ENCODE data around the gene ACIN1.

ACIN1 gene

DNA sequence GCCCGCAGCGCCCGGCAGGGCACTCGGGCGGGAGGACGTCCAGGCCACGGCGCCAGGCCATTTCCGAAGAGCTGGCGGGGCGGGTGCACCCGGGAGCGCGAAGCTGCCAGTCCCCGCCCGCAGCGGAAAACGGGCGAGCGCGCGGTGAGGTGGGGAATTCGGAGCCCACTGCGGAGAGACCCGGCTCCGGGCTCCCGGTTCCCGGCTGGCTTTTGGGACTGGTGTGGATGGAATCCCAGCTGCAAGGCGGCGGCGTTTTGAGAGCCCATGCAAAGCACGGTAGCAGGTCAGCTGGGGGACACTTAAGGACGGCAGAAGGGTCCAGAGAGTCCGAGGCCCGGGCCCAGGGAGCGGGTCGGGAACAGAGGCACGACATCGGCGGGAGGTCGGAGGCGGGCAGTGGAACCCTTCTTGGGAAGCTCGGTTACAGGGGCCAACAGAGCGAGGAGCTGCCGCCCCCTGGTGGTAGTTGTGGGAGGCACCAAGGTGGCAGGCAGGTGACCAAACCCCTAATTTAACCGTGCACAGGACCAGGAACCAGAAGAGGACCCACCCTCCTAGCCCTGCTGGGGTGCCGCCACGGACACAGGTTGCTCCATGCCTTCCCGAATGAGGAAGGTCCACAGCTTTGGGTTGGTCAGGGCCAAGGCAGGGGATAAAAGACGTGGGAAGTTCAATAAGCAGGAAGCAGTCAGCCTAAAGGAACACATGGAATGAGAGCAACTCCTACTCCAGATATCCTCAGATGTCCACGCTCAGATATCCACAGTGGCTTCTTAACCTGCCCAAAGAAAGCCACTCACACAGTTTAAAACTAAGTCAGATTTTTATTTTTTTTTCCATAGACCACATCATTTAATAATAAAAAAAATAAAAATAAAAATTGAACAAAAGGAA is 36.9 kb downstream of the ACIN1 start:
- peak; percentile 86 for DNase-seq (ENCODE audit: low spot score)

GRCh38 chr14:23056956-23057756 is 37.8 kb downstream of the ACIN1 start, which contains the start of gene CDH24:
TSS of gene CDH24 (minus strand) at chr14:23057520. CDS start at chr14:23055733, 1,787 bp downstream.
- peak; percentile 51 for DNase-seq (ENCODE audit: low spot score)

DNA sequence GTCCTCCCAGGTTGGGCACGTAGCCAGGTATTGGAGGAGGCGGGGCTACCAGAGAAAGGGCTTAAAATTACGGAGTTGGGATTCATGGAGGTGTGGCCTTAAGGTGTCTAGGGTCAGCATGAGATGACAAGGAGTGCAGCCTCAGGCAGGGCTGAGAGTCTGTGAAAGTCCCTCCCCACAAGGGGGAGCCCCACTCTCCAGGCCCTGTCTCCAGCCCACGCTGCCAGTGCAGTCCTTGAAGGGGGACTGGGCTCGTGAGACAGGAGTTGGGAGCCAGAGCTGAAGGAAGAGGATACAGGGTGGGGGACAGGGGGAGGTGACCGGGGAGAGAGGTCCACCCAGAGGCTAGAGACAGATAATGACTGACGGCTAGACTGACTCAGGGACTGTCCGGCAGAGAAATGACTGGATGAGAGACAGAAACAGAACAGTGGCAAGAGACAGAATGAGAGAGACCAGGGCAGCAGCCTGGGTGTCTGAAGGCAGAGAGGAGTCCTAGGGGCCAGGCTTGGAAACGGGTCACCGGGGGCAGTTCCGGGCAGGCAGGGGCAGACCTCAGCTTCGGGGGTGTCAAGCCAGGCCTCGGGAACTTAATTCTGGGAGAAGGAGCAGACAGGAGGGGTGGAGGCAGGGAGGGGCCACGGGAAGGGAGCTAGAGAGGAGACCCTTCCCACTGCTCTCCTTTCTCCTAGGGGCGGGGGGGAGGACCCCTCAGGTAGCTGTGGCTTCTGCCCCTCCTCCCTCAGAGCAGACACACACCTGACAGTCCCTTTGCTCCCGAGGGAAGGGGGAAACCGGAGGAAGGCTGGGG is 38.6 kb downstream of the ACIN1 start:
- peak; percentile 74 for DNase-seq (ENCODE audit: low spot score)

GRCh38 chr14:23055621-23056144 is 39.3 kb downstream of the ACIN1 start:
- no peak for DNase-seq (ENCODE audit: low spot score)

- DNase-seq (ENCODE audit: low spot score) = no peak
These were observed 39.8 kb downstream of the ACIN1 start for GRCh38 chr14:23055147-23055550.

DNA sequence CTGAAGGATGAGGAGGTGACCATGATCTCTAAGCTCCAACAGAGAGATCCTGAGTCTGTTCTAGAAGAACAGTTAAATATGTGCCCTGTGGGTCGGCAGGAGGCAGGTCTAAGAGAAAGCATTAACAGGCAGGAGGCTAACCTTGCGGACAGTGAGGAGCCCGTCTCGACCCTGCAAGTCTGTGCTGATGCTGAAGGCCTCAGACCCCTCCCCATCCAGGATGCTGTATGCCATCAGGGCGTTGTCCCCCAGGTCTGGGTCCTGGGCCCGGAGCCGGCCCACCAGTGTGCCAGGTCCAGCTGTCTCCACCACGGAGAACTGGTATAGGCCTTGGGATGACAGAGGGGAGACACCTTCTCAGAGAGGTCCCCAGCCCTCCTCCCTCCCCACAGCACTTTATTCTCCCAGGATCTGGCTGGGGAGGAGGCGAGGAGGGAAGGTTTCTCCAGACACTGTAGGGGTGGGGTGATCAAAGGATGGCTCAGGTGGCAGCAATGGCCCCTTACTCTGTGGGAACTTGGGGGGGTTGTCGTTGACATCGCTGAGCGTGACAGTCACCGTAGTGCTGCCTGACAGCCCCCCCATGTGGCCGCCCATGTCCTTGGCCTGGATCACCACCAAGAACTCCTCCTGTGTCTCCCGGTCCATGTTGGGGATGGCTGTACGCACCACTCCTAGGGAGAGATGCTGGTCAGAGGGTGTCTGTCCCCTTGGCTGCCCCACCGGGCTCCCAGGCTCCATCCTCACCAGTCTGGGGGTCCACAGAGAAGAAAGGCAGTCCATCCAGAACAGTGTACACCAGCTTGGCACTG is 40.7 kb downstream of the ACIN1 start:
- DNase-seq (ENCODE audit: low spot score) = no peak

DNA sequence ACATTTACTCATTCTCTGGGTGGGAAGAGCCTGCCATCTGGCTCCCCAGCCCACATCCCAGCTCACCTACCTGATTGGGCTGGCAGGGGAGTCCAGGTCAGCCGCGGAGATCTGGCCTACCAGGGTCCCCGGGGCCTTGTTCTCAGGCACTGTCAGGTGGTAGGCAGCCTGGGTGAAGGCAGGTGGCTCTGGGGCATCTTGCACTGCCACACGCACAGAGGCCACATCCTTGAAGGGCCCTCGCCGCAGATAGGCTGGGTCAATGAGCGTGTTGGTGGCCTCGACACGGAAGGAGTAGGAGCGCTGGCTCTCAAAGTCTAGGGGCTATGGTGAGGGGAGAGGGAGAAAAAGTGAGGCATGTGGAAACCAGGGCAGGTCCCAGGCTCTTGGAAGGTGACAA is 41.5 kb downstream of the ACIN1 start:
- DNase-seq (ENCODE audit: low spot score) = no peak

DNA sequence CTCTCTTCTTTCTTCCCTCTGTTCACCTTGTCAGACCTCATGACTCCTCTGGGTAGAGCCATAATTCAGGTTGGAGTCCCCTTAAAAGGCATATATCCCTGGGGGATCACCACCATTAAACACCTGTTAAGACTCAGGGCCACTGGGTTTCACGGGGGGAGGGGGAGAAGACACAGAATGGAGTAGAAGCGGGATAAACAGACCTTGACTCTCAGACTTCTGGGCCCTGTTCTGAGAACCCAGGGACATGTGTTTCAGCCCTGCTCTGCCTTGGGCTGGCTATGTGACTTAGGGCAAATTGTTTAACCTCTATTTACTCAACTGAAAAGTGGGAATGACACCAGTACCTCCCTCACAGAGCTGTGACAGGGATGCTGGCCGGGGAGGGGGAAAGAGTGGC is 42.3 kb downstream of the ACIN1 start:
- DNase-seq (ENCODE audit: low spot score) = no peak

DNA sequence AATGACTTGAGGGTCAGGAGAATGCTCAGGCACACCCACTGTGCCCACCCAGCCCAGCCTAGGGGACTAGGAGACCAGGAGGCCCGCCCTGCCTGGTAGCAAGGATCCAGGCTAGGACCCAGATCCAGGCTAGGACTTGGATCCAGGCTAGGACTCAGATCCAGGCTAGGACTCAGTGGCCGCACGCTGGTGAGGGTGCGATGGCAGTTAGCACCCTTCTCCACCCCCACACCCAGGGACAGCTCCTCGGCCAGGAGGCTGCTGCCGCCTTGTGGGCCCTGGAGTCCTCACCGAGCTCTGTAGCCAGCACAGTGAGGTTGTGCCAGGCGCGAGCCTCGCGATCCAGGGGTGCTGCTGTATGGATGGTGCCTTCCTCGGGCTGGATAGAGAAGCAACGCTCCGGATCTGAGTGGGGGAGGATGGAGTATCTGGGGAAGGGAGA is 42.7 kb downstream of the ACIN1 start:
- no peak for DNase-seq (ENCODE audit: low spot score)

DNA sequence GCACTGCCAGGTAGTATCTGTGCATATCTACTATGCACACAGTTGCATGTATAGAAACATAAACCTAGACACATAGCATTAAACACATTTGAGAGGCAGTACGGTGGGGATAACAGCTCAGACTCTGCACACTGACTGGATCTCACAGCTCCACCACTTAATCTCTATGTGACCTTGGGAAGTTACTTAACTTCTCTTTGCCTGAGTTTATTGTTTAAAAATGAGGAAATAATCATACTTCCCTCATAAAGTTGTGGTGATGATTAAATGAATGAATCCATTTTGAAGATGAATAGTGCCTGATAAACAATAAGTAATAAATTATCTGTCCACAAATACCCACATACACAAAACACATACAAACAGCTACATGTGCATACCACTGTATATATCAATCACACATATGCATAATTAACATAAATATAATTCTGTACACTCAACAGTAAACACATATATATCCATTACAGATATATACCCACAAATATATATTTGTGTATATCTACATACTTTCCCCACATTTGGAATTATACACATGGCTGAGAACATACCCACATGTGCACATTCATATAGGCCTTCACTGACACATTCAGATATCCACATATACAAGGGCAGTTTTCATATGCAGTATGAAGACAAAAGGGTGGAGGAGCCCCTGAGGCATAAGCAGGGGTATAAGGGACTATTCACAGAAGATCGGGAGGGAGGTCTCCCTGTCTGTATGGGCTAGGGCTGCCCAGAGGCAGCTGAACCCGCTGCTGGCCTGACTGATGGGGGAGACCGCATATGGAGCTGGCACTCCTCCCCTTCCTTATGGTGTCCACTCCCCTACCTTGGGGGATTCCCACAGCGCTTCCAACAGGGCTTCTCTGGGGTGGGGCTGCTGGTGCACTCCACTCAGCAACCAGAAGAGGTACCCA is 43.5 kb downstream of the ACIN1 start:
- DNase-seq (ENCODE audit: low spot score) = no peak

GRCh38 chr14:23049011-23049410 is 45.9 kb downstream of the ACIN1 start:
- DNase-seq (ENCODE audit: low spot score) = no peak

DNA sequence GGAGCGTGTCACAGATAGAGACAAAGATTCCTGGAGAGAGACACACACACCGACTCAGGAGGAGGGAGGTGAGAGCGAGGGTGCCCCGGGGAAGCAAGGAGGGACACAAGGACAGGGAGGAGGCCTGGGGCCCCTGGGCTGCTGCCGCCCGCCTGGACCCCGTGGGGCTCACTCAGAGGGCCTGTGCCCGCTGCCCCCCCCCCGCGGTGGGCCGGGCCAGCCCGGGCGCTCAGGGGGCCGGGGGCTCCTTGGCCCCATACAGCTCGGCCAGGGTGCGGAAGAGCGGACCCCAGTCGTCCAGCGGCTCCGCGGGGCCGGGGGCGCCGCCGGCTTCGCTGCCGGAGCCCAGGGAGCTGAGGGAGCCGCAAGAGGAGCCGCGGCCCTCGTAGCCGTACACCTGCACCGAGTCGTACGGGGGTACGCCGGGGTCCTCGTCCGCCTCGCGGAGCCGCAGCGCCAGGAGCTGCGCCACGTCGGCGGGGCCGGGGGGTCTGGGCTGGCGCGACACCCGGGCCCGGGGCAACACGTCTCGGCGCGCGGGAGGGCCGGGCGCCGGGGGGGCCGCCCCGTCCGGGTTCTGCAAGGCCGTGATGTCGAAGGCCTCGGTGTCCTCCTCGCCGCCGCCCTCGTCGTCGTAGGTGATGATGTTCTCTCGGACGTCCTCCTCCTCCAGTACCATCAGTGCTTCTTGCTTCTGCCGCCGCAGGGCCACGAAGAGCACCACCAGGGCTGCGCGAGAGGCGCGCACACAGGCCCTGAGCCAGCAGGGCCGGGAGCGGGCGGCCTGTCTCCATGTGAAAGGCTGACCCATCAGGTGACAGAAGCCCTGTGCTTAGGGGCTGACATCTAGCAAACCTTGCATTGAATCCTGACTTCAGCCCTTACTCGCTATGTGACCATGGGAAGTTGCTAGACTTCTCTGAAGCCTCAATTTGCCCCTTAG is 46.9 kb downstream of the ACIN1 start:
- no peak for DNase-seq (ENCODE audit: low spot score)

DNA sequence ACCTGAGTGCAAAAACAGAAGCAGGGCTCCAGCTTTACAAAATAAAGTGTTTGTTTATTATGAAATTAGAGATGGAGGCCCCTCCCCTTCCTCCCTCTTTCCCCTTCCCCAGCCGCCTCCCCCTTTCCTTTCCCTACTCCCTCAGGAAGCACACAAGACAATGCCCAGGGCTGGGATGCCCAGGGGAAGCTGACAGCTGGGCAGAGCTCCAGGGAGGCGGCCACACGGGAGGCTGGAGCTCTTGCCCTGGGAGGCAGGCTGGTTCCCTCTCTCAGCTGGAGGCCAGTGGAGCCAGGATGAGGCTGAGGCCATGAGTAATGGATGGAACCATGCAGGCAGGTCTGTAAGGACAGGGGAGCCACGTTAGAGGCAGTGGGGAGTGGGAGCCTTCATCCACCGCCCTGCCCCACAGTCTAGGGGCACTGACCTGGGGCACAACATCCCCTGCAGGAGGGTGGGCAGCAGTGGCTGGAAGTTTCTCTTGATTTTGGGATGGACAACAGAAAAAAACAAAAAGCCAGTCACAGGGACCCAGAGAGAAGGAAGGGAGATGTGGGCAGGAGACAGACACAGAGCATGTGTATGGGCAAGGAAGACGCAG is 47.8 kb downstream of the ACIN1 start:
- no peak for DNase-seq (ENCODE audit: low spot score)

DNA sequence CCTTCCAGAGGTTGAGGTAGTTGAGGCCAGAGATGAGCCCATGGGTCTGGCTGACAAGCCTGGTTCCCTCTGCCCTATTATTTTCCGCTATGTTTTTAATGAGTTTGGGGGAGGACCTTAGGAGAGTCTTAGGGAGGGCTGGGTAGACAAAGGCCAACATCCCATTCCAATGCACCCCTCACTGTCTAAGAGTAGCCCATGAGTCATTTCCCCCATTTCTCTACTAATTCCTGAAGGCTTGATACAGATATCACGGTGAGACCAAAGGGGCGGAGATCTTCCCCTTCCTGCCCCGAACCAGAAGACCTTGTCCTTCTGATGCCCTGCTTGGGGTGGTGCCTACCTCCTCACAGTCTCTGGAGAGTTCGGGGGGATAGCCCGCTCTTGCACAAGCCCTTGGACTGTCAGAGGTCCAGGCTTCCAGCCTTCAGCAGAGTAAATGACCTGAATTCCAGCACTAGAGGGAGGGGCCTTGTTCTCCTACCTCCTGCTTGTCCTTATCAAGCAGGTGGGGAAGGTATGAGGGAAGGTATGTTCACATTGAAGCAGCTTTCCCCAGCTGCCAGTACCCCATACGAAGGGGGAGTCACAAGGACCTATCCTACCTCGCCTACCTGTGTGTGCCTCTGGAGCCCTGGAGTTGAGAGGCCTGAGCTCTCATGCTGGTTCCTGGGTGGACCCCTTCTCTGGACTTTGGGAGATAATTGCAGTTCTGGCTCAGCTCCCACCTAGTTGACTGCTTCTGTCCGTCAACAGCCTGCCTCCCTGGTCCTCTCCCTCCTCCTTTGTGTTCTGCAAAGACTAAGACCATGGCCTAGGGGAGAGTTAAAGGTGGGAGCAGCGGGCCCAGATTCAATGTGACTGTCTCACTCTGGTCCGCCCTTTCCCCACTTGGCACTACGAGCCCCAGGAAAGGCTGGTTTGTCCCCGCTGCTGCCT is 49.2 kb downstream of the ACIN1 start:
- DNase-seq (ENCODE audit: low spot score) = no peak

GRCh38 chr14:23044840-23045239 is 50.1 kb downstream of the ACIN1 start:
- DNase-seq (ENCODE audit: low spot score) = no peak

- no peak for DNase-seq (ENCODE audit: low spot score)
These were observed 51.2 kb downstream of the ACIN1 start for GRCh38 chr14:23043754-23044153.

DNA sequence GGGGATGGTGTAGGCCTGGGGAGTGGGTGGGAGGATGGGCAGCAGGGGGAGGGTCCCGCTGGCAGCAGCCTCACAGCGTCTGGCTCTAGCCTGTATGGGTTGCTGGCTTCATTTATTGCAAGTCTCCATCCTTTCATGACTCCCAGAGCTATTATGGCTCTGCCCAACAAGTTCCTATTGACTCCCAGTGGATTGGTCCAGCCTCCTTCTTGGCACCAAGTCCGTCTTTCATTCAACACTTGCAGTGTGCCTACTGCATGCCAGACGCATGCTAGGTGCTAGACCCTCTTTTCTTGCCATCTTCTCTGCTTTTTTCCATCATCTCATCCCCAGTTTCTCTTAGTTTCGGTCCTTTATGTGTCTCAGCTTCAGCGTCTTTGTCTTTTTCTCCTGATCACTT is 51.8 kb downstream of the ACIN1 start:
- no peak for DNase-seq (ENCODE audit: low spot score)

Data from hematopoietic multipotent progenitor cell treated with erythropoietin and hydrocortisone succinate and interleukin-3 and kit ligand, for 15 days (in vitro differentiated cells).